SK-N-SH treated with all-trans-retinoic acid at 6 μM for 48 hours (cell line): Measurements from ENCODE around the gene ADGRB2.

Experiments
- ATAC-seq: fragments of 200-7000 bp; cut with Tn5 transposase; 3 replicates; pipeline ENCODE4 v1.9.1; 2020; ENCODE audit warnings: mild to moderate bottlenecking, moderate library complexity
- ARNTL ChIP-seq: fragments of 450-650 bp; formaldehyde crosslinking; IDR thresholded peaks from 2 replicates; pipeline ENCODE4 v1.5.0; 2020; ENCODE audit warnings: low read depth, mild to moderate bottlenecking, moderate library complexity, borderline replicate concordance
- CSDC2 ChIP-seq: fragments of 250-450 bp; sonication (Bioruptor Pico); IDR thresholded peaks from 2 replicates; pipeline ENCODE4 v1.5.0; 2020; ENCODE audit warnings: mild to moderate bottlenecking, moderate library complexity
- ESRRG ChIP-seq: fragments of 250-450 bp; sonication (Bioruptor Pico); IDR thresholded peaks from 2 replicates; pipeline ENCODE4 v1.6.1; 2021; ENCODE audit warnings: mild to moderate bottlenecking
- GLIS3 ChIP-seq: fragments of 250-450 bp; sonication (Bioruptor Pico); IDR thresholded peaks from 2 replicates; pipeline ENCODE4 v1.5.0; 2020; ENCODE audit warnings: mild to moderate bottlenecking, moderate library complexity
- ISL1 ChIP-seq: fragments of 250-450 bp; sonication (Bioruptor Pico); IDR thresholded peaks from 2 replicates; pipeline ENCODE4 v2.1.2; 2022; ENCODE audit warnings: mild to moderate bottlenecking, moderate library complexity
- OSR1 ChIP-seq: fragments of 250-450 bp; sonication (Bioruptor Pico); IDR thresholded peaks from 2 replicates; pipeline ENCODE4 v1.8.0; 2022; ENCODE audit warnings: moderate library complexity, mild to moderate bottlenecking, inconsistent platforms
- PPARA ChIP-seq: fragments of 250-450 bp; sonication (Bioruptor Pico); IDR thresholded peaks from 2 replicates; pipeline ENCODE4 v1.5.0; 2020; ENCODE audit warnings: mild to moderate bottlenecking, borderline replicate concordance
- RARB ChIP-seq: fragments of 250-450 bp; sonication (Bioruptor Pico); IDR thresholded peaks from 2 replicates; pipeline ENCODE4 v1.8.0; 2021; ENCODE audit warnings: mild to moderate bottlenecking, moderate library complexity
- SNAI2 ChIP-seq: fragments of 250-450 bp; sonication (Bioruptor Pico); IDR thresholded peaks from 2 replicates; pipeline ENCODE4 v1.5.0; 2020; ENCODE audit warnings: mild to moderate bottlenecking, moderate library complexity
- TCF4 ChIP-seq: fragments of 250-450 bp; sonication (Bioruptor Pico); IDR thresholded peaks from 2 replicates; pipeline ENCODE4 v1.8.0; 2021; ENCODE audit warnings: mild to moderate bottlenecking, moderate library complexity, borderline replicate concordance
- TOX ChIP-seq: fragments of 250-450 bp; sonication (Bioruptor Pico); IDR thresholded peaks from 2 replicates; pipeline ENCODE4 v1.8.0; 2021; ENCODE audit warnings: mild to moderate bottlenecking, moderate library complexity, borderline replicate concordance
- ZC3H10 ChIP-seq: fragments of 250-450 bp; sonication (Bioruptor Pico); IDR thresholded peaks from 2 replicates; pipeline ENCODE4 v1.5.1; 2021; ENCODE audit warnings: mild to moderate bottlenecking, moderate library complexity
- ZFP3 ChIP-seq: fragments of 250-450 bp; sonication (Bioruptor Pico); IDR thresholded peaks from 2 replicates; pipeline ENCODE4 v1.5.0; 2020; ENCODE audit warnings: mild to moderate bottlenecking, moderate library complexity
- ZFP30 ChIP-seq: fragments of 450-650 bp; formaldehyde crosslinking; IDR thresholded peaks from 2 replicates; pipeline ENCODE4 v1.5.0; 2022; ENCODE audit warnings: mild to moderate bottlenecking, moderate library complexity
- ZNF565 ChIP-seq: fragments of 450-650 bp; formaldehyde crosslinking; conservative IDR thresholded peaks from 2 replicates; pipeline ENCODE4 v1.5.0; 2020; ENCODE audit warnings: low read depth, mild to moderate bottlenecking, moderate library complexity
- ZNF70 ChIP-seq: fragments of 450-650 bp; formaldehyde crosslinking; IDR thresholded peaks from 2 replicates; pipeline ENCODE4 v1.5.0; 2020; ENCODE audit warnings: mild to moderate bottlenecking, moderate library complexity
- ZNF8 ChIP-seq: fragments of 450-650 bp; formaldehyde crosslinking; IDR thresholded peaks from 2 replicates; pipeline ENCODE4 v1.5.0; 2020; ENCODE audit warnings: mild to moderate bottlenecking, moderate library complexity
- TF ChIP-seq, protein P1 (sequence below): fragments of 250-450 bp; sonication (Bioruptor Pico); IDR thresholded peaks from 2 replicates; pipeline ENCODE4 v1.8.0; 2021; ENCODE audit warnings: low read depth, mild to moderate bottlenecking, moderate library complexity, borderline replicate concordance
- TF ChIP-seq, protein P2 (sequence below): fragments of 250-450 bp; sonication (Bioruptor Pico); IDR thresholded peaks from 2 replicates; pipeline ENCODE4 v1.5.1; 2021; ENCODE audit warnings: mild to moderate bottlenecking, moderate library complexity
- TF ChIP-seq, protein P3 (sequence below): fragments of 250-450 bp; sonication (Bioruptor Pico); IDR thresholded peaks from 2 replicates; pipeline ENCODE4 v1.5.1; 2020; ENCODE audit warnings: low read depth, mild to moderate bottlenecking, moderate library complexity
- TF ChIP-seq, protein P4 (sequence below): fragments of 250-450 bp; sonication (Bioruptor Pico); IDR thresholded peaks from 2 replicates; pipeline ENCODE4 v1.8.0; 2020; ENCODE audit warnings: mild to moderate bottlenecking, moderate library complexity, borderline replicate concordance
- TF ChIP-seq, protein P5 (sequence below): fragments of 250-450 bp; sonication (Bioruptor Pico); IDR thresholded peaks from 2 replicates; pipeline ENCODE4 v1.5.0; 2020; ENCODE audit warnings: mild to moderate bottlenecking, moderate library complexity

Gene ADGRB2

DNA sequence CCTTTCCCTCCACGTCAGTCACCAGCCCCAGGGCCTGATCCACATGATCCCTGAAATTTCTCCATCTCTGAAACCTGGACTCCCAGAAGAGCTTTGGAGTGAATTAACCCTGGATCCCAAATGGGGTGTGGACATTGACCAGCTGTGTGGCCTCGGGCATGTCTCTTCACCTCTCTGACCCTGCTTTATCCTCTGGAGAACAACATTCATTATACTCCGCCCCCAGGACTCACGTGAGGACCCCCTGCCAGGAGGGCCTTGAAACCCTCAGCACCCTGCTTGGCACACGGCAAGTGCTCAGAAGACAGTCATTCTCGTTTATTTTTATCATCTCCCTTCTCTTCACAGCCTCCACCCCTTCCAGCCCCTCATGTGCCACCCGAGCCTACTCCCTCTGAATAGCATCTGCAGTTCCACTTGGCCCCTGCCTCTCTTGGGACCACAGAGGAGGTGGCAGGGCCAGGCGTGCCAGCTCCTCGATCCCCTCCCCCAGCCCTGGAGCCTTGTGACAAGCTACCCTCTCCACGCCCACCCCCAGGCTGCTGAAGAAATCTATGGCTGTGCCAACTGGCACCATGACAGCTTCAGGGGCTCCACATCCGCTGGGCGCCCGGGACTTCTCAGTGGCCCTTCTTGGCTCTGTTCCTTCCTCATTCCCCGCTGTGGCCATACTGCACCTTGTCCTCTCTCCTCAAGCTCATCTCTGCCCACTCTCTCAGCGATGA, 18.0 kb downstream of the ADGRB2 start:
- ATAC-seq = peak; percentile 5; the same call in 1 of the 3 replicates

DNA sequence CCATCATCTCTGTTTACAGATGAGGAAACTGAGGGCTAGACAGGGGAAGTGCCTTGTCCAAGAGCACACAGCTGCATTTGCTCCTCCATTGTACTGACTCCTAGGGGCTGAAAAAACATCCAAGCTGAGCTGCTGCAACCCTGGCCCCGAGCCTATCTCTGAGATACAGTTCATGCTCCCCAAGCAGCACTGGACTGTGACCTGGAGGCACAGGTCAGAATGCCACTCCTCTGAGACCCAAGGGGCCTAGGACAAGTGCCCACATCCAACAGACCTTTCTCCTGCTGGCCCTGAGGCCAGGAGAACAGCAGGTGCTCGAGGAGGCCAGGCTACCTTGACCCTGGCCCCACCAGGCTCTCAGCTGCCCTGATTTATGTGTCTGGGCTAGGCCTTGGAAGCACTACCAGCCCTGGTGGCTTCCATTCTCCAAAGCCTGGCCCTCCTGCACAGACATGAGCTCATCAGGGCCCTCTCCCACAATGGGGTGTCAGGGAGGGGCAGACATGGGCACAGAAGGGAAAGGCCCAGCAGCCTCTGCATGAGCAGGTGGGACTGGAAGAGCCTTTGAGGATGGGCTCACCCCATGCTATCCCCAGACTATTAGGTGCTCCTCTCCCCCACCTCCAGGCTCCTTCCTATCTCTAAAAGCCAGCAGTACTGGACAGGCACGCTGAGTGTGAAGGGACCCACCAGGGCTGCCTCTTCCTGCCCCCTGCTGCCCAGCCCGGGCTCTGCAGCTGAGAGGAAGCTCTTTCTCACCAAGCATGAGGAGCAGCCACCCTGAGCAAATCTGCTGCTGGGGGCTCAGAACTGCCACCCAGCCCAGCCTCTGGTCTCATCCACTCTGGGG, 18.8 kb downstream of the ADGRB2 start:
- TF ChIP-seq CSDC2 (CRISPR knock-in tag) (no peak), OSR1 (CRISPR knock-in tag) (no peak), TCF4 (CRISPR knock-in tag) (no peak), ZFP30 (CRISPR knock-in tag) (no peak), ZFP3 (CRISPR knock-in tag) (no peak), TOX (CRISPR knock-in tag) (no peak), GLIS3 (CRISPR knock-in tag) (no peak), ZNF565 (CRISPR knock-in tag) (no peak), ARNTL (no peak), PPARA (CRISPR knock-in tag) (no peak), ISL1 (CRISPR knock-in tag) (no peak), ZNF70 (CRISPR knock-in tag) (no peak), ESRRG (no peak), SNAI2 (CRISPR knock-in tag) (no peak)
- TF ChIP-seq, protein P1, sequence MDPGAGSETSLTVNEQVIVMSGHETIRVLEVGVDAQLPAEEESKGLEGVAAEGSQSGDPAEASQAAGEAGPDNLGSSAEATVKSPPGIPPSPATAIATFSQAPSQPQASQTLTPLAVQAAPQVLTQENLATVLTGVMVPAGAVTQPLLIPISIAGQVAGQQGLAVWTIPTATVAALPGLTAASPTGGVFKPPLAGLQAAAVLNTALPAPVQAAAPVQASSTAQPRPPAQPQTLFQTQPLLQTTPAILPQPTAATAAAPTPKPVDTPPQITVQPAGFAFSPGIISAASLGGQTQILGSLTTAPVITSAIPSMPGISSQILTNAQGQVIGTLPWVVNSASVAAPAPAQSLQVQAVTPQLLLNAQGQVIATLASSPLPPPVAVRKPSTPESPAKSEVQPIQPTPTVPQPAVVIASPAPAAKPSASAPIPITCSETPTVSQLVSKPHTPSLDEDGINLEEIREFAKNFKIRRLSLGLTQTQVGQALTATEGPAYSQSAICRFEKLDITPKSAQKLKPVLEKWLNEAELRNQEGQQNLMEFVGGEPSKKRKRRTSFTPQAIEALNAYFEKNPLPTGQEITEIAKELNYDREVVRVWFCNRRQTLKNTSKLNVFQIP (CRISPR knock-in tag) = no peak
- TF ChIP-seq, protein P2, sequence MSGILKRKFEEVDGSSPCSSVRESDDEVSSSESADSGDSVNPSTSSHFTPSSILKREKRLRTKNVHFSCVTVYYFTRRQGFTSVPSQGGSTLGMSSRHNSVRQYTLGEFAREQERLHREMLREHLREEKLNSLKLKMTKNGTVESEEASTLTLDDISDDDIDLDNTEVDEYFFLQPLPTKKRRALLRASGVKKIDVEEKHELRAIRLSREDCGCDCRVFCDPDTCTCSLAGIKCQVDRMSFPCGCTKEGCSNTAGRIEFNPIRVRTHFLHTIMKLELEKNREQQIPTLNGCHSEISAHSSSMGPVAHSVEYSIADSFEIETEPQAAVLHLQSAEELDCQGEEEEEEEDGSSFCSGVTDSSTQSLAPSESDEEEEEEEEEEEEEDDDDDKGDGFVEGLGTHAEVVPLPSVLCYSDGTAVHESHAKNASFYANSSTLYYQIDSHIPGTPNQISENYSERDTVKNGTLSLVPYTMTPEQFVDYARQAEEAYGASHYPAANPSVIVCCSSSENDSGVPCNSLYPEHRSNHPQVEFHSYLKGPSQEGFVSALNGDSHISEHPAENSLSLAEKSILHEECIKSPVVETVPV (CRISPR knock-in tag) = no peak
- TF ChIP-seq, protein P3, sequence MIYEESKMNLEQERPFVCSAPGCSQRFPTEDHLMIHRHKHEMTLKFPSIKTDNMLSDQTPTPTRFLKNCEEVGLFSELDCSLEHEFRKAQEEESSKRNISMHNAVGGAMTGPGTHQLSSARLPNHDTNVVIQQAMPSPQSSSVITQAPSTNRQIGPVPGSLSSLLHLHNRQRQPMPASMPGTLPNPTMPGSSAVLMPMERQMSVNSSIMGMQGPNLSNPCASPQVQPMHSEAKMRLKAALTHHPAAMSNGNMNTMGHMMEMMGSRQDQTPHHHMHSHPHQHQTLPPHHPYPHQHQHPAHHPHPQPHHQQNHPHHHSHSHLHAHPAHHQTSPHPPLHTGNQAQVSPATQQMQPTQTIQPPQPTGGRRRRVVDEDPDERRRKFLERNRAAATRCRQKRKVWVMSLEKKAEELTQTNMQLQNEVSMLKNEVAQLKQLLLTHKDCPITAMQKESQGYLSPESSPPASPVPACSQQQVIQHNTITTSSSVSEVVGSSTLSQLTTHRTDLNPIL (CRISPR knock-in tag) = no peak
- peak; percentile 97 for ATAC-seq

More for the DNA sequence above, 18.0 kb downstream of the ADGRB2 start:
- TF ChIP-seq, protein P2 (CRISPR knock-in tag) = no peak
- TF ChIP-seq SNAI2 (CRISPR knock-in tag) (no peak), ZNF70 (CRISPR knock-in tag) (no peak), RARB (no peak), GLIS3 (CRISPR knock-in tag) (no peak), ZC3H10 (CRISPR knock-in tag) (no peak), ZNF8 (CRISPR knock-in tag) (no peak), TOX (CRISPR knock-in tag) (no peak), OSR1 (CRISPR knock-in tag) (no peak)
- TF ChIP-seq, protein P4, sequence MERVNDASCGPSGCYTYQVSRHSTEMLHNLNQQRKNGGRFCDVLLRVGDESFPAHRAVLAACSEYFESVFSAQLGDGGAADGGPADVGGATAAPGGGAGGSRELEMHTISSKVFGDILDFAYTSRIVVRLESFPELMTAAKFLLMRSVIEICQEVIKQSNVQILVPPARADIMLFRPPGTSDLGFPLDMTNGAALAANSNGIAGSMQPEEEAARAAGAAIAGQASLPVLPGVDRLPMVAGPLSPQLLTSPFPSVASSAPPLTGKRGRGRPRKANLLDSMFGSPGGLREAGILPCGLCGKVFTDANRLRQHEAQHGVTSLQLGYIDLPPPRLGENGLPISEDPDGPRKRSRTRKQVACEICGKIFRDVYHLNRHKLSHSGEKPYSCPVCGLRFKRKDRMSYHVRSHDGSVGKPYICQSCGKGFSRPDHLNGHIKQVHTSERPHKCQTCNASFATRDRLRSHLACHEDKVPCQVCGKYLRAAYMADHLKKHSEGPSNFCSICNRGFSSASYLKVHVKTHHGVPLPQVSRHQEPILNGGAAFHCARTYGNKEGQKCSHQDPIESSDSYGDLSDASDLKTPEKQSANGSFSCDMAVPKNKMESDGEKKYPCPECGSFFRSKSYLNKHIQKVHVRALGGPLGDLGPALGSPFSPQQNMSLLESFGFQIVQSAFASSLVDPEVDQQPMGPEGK (CRISPR knock-in tag) = no peak
- TF ChIP-seq, protein P5, sequence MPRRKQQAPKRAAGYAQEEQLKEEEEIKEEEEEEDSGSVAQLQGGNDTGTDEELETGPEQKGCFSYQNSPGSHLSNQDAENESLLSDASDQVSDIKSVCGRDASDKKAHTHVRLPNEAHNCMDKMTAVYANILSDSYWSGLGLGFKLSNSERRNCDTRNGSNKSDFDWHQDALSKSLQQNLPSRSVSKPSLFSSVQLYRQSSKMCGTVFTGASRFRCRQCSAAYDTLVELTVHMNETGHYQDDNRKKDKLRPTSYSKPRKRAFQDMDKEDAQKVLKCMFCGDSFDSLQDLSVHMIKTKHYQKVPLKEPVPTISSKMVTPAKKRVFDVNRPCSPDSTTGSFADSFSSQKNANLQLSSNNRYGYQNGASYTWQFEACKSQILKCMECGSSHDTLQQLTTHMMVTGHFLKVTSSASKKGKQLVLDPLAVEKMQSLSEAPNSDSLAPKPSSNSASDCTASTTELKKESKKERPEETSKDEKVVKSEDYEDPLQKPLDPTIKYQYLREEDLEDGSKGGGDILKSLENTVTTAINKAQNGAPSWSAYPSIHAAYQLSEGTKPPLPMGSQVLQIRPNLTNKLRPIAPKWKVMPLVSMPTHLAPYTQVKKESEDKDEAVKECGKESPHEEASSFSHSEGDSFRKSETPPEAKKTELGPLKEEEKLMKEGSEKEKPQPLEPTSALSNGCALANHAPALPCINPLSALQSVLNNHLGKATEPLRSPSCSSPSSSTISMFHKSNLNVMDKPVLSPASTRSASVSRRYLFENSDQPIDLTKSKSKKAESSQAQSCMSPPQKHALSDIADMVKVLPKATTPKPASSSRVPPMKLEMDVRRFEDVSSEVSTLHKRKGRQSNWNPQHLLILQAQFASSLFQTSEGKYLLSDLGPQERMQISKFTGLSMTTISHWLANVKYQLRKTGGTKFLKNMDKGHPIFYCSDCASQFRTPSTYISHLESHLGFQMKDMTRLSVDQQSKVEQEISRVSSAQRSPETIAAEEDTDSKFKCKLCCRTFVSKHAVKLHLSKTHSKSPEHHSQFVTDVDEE (CRISPR knock-in tag) = no peak
- TF ChIP-seq, protein P3 (CRISPR knock-in tag) = no peak
- TF ChIP-seq, all 23 proteins: peak for 0
